ENCODE data around the gene SLC29A4.
"Not testable (repeated sequence)": the region's sequence is repeated elsewhere in the genome, so short reads cannot be mapped to it uniquely, and the experiment has no call there.

The SLC29A4 gene

GRCh38 chr7:5275510-5275909 lies 7.2 kb upstream of the SLC29A4 start:
- DNase-seq, result not testable (repeated sequence)

GRCh38 chr7:5276123-5276522 lies 6.6 kb upstream of the SLC29A4 start:
- not testable (repeated sequence) for DNase-seq

GRCh38 chr7:5276611-5277010 lies 6.1 kb upstream of the SLC29A4 start:
- DNase-seq, result no peak

GRCh38 chr7:5278766-5279165 lies 4.0 kb upstream of the SLC29A4 start:
- DNase-seq, result no peak

GRCh38 chr7:5279734-5280133 lies 3.0 kb upstream of the SLC29A4 start:
- DNase-seq, result no peak

- DNase-seq, result not testable (repeated sequence)
Observed at GRCh38 chr7:5281598-5282500, 894 bp upstream of the SLC29A4 start.

GRCh38 chr7:5283421-5284303 lies 919 bp downstream of the SLC29A4 start:
- DNase-seq, result no peak

GRCh38 chr7:5284304-5285281 lies 1.9 kb downstream of the SLC29A4 start:
- DNase-seq, result no peak

GRCh38 chr7:5286933-5287332 lies 4.2 kb downstream of the SLC29A4 start:
- DNase-seq, result no peak

- DNase-seq, result not testable (repeated sequence)
Observed at GRCh38 chr7:5287373-5287772, 4.6 kb downstream of the SLC29A4 start.

GRCh38 chr7:5287802-5288201 lies 5.1 kb downstream of the SLC29A4 start:
- no peak for DNase-seq

GRCh38 chr7:5288560-5288959 lies 5.8 kb downstream of the SLC29A4 start:
- DNase-seq, result not testable (repeated sequence)

GRCh38 chr7:5289355-5289754 lies 6.6 kb downstream of the SLC29A4 start:
- no peak for DNase-seq

- DNase-seq, result no peak
Observed at GRCh38 chr7:5291301-5291700, 8.6 kb downstream of the SLC29A4 start.

- DNase-seq, result not testable (repeated sequence)
Observed at GRCh38 chr7:5291711-5292335, 9.1 kb downstream of the SLC29A4 start.

- DNase-seq, result no peak
Observed at GRCh38 chr7:5294169-5294987, 11.6 kb downstream of the SLC29A4 start.

- no peak for DNase-seq
Observed at GRCh38 chr7:5295039-5296014, 12.6 kb downstream of the SLC29A4 start.

- no peak for DNase-seq
Observed at GRCh38 chr7:5296015-5296610, 13.4 kb downstream of the SLC29A4 start.

GRCh38 chr7:5296611-5297226 lies 14.0 kb downstream of the SLC29A4 start:
- no peak for DNase-seq

Measured in cerebellar nuclear complex (tissue), 1 donor.